SU-DHL-6 (cell line): Measurements from ENCODE around the gene NAP1L3.

Experiments used
- H2AFZ ChIP-seq: fragments of 200-600 bp; sonication (generic); 2 replicates; pipeline ENCODE4 v1.6.1; 2014; ENCODE audit warnings: low read depth, mild to moderate bottlenecking, moderate library complexity, mixed read lengths, antibody characterized with exemption, low read length; ENCODE audit not compliant: severe bottlenecking
- H3F3A ChIP-seq: fragments of 200-600 bp; shearing (Covaris generic); 2 replicates; pipeline ENCODE4 v1.6.0; 2016; ENCODE audit warnings: antibody characterized with exemption, mild to moderate bottlenecking; ENCODE audit not compliant: insufficient read depth
- H3K27ac ChIP-seq: fragments of 200-600 bp; sonication (generic); 2 replicates; pipeline ENCODE4 v1.5.1; 2016; ENCODE audit warnings: low read depth, mild to moderate bottlenecking, low read length, moderate library complexity, mixed read lengths
- H3K27me3 ChIP-seq: fragments of 200-600 bp; sonication (generic), shearing (Covaris generic); 2 replicates; pipeline ENCODE4 v1.6.0; 2014; ENCODE audit warnings: mild to moderate bottlenecking, low read length
- H3K36me3 ChIP-seq: fragments of 200-600 bp; sonication (generic); 2 replicates; pipeline ENCODE4 v1.6.1; 2014; ENCODE audit warnings: mild to moderate bottlenecking, low read length, mixed read lengths
- H3K4me2 ChIP-seq: fragments of 300-600, 200-600 bp; shearing (Covaris generic), sonication (generic); 2 replicates; pipeline ENCODE4 v1.6.0; 2014; ENCODE audit warnings: low read length, low read depth, mild to moderate bottlenecking; ENCODE audit not compliant: poor library complexity, severe bottlenecking
- H3K4me3 ChIP-seq: fragments of 200-600 bp; sonication (generic); 2 replicates; pipeline ENCODE4 v1.5.1; 2014; ENCODE audit warnings: antibody characterized with exemption, low read length, mild to moderate bottlenecking, mixed read lengths; ENCODE audit not compliant: insufficient read depth, poor library complexity, severe bottlenecking
- H3K79me2 ChIP-seq: fragments of 200-600 bp; sonication (generic); 2 replicates; pipeline ENCODE4 v1.6.1; 2014; ENCODE audit warnings: mild to moderate bottlenecking, low read length, moderate library complexity; ENCODE audit not compliant: insufficient read depth
- H3K9ac ChIP-seq: fragments of 200-600 bp; sonication (generic); 2 replicates; pipeline ENCODE4 v1.7.0; 2014; ENCODE audit warnings: mild to moderate bottlenecking, low read length
- H3K9me2 ChIP-seq: fragments of 200-600 bp; sonication (generic); replicated peaks from 2 replicates; pipeline ENCODE4 v1.6.1; 2014; ENCODE audit warnings: low read length; ENCODE audit not compliant: insufficient read depth
- H3K9me3 ChIP-seq: fragments of 200-600 bp; sonication (generic); 2 replicates; pipeline ENCODE4 v1.6.1; 2014; ENCODE audit warnings: low read length, mixed read lengths; ENCODE audit not compliant: insufficient read depth
- H4K20me1 ChIP-seq: fragments of 200-600 bp; sonication (generic); 2 replicates; pipeline ENCODE4 v1.6.1; 2014; ENCODE audit warnings: low read depth, mild to moderate bottlenecking, antibody characterized with exemption, low read length, moderate library complexity, mixed read lengths
- CTCF ChIP-seq: fragments of 200-600 bp; sonication (generic); IDR thresholded peaks from one replicate; pipeline ENCODE4 v1.5.1; 2017; ENCODE audit warnings: antibody characterized with exemption, mild to moderate bottlenecking, low read length, moderate library complexity; ENCODE audit not compliant: insufficient read depth, poor library complexity, severe bottlenecking
- EZH2phosphoT487 ChIP-seq: fragments of 200-600 bp; sonication (generic), shearing (Covaris generic); conservative IDR thresholded peaks from 2 replicates; pipeline ENCODE4 v1.6.1; 2018; ENCODE audit warnings: mild to moderate bottlenecking, antibody characterized with exemption, low read length, moderate library complexity, mixed read lengths

Gene NAP1L3

GRCh38 chrX:93695981-93696380 is 22.6 kb upstream of the NAP1L3 start:
- no peaks in the 10 kb centered on the region for H4K20me1 ChIP-seq
- no peak for TF ChIP-seq CTCF
- TF ChIP-seq EZH2phosphoT487: no peak
- no peak overlapping the region for H3K27ac ChIP-seq
- no peaks in the 10 kb centered on the region for H3F3A ChIP-seq
- no peak overlapping the region for H2AFZ ChIP-seq
- no peak overlapping the region for H3K4me3 ChIP-seq
- no peaks in the 10 kb centered on the region for H3K36me3 ChIP-seq
- no peak overlapping the region for H3K9ac ChIP-seq
- H3K4me2 ChIP-seq: no peak overlapping the region
- no peaks in the 10 kb centered on the region for H3K79me2 ChIP-seq
- H3K9me2 ChIP-seq: no peaks in the 10 kb centered on the region
- H3K9me3 ChIP-seq: no peaks in the 10 kb centered on the region
- no peaks in the 10 kb centered on the region for H3K27me3 ChIP-seq

- Histone ChIP-seq H3K4me3 (no peak within 1 kb of the TSS), H3K9me3 (no peaks in the 10 kb centered on the region), H3K9ac (no peak within 1 kb of the TSS), H3K4me2 (no peak within 1 kb of the TSS), H3F3A (no peaks in the 10 kb centered on the region), H3K27ac (no peak within 1 kb of the TSS), H3K9me2 (no peaks in the 10 kb centered on the region), H3K79me2 (no peaks in the 10 kb centered on the region), H4K20me1 (no peaks in the 10 kb centered on the region), H2AFZ (no peak within 1 kb of the TSS), H3K27me3 (no peaks in the 10 kb centered on the region), H3K36me3 (no peaks in the 10 kb centered on the region)
- no peak for TF ChIP-seq EZH2phosphoT487
- TF ChIP-seq CTCF: no peak
Observed at GRCh38 chrX:93673869-93674271, 492 bp upstream of the NAP1L3 start, which contains the start of gene FAM133A. Gene FAM133A (plus strand): TSS chrX:93674206. CDS start chrX:93709420, 35,214 bp downstream.

DNA sequence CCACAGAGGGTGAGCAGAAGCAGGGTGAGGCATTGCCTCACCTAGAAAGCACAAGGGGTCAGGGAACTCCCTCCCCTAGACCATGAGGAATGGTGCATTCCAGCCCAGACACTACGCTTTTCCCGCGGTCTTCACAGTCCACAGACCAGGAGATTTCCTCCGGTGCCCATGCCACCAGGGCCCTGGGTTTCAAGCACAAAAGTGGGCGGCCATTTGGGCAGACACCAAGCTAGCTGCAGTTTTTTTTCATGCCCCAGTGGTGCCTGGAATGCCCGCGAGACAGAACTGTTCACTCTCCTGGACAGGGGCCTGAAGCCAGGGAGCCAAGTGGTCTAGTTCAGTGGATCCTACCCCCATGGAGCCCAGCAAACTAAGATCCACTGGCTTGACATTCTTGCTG is 12.8 kb downstream of the NAP1L3 start:
- Histone ChIP-seq H3F3A (no peaks in the 10 kb centered on the region), H4K20me1 (no peaks in the 10 kb centered on the region), H3K4me3 (no peak overlapping the region), H3K9me3 (no peaks in the 10 kb centered on the region), H3K27me3 (no peaks in the 10 kb centered on the region), H3K9ac (no peak overlapping the region), H3K9me2 (no peaks in the 10 kb centered on the region), H2AFZ (no peak overlapping the region), H3K27ac (no peak overlapping the region), H3K79me2 (no peaks in the 10 kb centered on the region), H3K4me2 (no peak overlapping the region), H3K36me3 (no peaks in the 10 kb centered on the region)
- TF ChIP-seq EZH2phosphoT487 (no peak), CTCF (no peak)
